ENCODE results near the gene FAM89B.

Gene FAM89B

DNA sequence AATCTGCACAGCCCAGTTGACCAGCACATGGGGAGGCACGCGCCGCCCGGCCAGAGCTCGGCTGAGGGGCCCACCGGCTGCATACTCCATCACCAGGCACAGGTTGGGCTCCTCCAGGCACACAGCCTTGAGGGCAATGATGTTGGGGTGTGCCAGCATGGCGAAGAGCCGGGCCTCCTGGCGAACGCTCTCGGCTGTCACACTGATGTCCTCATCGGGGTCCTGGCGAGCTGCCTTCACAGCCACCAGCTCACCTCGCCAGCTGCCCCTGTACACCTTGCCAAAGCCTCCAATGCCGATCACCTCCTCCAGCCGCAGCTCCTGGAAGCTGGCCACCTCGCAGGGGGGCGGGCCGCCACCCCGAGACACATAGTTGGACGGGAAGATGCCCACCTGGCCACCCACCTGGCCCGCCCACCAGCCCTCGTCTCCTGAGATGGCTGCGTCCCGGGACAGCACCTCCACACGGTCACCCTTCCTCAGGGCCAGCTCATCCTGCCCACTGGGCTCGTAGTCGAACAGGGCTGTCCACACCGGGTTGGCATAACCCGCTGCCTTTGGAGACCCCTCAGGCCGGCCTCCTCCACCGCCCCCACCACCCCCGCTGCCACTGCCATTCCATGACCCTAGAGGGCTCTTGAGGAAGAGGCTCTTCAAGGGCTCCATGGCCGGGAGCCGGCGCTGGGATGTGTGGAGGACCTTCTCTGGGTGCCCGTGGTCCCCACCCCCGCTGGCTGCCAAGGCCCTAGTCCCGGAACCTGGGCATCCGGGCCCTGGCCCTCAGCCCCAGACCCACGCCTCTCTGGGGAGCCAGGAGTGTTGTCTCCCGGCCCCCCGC is 41.0 kb downstream of the FAM89B start:
- DNase-seq: peak; percentile 31

DNA sequence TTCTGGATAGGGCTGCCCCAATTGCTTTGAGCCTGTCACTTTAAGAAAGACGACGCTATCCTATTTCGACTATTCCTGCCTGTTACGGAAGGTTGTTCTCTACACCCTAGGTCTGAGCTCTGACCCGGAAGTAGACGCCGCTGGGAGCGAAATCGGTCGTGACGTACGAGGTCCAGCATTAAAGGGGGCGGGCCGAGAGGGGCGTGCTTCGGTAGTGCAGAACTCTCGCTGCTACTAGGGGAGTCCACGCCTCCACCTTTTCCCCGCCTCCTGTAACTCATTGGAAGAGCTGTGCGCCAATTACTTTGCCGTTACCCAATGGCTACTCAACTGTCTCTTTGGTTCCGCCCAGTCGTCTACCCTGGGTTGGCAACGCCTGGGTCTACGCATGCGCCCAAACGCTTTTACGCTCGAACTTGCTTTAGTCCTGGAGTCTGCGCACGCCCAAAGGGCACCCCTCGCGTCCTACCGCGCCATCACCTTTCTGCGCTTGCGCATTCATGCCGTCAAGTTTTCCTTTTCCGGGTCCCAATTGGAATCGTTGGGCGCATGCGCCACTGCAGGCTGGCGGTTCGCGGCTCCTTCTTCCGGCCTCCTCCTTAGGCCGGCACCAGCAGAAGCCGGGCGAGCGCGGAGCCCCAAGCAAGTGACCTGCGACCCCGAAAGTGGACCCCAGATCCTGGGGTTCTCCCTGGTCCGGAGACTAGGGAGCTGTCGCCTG is 43.1 kb downstream of the FAM89B start, which contains the start of gene PCNX3:
TSS of gene PCNX3 (plus strand) at position 548 of the 721 bp plus-strand sequence. CDS start 536 bp downstream, outside the sequence.
- DNase-seq: peak; percentile 100

DNA sequence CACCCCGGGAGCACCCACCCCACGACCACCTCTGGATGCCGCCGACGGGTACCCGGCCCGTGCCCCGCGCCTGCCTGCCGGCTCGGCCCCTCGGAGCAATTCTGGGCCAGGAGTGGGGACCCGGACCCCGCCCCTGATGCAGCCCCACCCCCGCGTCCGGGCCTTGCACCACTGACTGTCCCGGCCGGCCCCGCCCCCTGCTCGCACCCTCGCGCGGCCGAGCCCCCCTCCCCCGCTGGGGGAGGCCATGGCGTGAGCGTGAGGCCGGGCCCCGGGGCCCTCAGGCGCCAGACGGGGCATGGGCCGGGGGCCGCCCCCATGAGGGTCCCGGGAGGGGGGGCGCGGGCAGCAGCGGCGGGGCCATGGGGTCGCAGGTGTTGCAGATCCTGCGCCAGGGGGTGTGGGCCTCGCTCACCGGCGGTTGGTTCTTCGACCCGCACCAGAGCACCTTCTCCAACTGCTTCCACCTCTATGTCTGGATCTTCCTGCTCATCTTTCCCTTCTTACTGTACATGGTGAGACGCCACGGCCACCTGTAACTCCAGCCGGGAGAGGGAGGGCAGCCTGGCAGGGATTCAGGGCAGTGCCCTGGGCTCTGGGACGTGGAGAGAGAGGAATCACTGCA is 43.7 kb downstream of the FAM89B start:
- peak; percentile 62 for DNase-seq

DNA sequence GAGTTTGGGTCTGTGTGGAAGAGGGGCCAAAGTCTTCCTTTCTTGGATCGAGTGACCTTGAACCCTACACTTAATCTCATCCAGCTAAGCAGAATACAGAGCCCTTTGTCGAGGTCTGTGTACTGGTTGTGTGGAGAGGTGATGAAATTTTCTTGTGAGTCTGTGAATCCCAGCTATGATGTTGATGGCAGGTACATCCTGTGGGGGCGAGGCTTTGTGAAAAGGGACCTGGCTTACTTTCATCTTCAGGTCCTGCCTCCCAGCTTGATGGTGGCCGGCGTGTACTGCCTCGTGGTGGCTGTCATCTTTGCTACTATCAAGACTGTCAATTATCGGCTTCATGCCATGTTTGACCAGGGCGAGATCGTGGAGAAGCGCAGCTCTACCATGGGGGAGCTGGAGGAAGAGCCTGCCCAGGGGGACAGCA is 44.2 kb downstream of the FAM89B start:
- no peak for DNase-seq

DNA sequence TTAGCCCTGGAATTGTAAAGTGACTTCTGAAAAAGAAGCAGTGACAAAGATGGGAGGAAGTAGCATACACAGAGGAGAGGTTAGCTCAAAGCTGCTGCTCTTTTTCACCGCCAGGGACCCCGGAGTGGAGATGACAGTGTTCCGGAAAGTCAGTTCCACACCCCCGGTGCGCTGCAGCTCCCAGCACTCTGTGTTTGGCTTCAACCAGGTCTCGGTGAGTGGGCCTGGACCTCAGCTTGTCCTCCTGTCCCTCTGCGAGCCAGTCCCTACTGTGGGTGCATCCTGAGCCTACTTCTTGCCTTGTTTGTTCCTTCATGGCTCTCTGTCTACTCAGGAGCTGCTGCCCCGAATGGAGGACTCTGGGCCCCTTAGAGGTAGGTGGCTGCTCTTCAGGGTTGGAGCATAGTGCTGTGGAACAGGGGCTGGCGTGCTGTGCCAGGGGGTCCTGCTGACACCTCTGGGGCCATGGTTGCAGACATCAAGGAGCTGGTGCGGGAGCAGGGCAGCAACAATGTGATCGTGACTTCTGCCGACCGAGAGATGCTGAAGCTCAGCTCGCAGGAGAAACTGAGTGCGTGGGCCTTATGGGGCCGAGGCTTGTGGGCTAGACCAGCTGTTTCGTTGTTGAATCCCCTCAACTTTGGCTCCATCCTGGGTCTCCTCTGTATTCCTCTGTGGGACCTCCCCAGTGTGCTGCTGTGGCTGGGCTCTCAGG is 45.0 kb downstream of the FAM89B start:
- DNase-seq: no peak

DNA sequence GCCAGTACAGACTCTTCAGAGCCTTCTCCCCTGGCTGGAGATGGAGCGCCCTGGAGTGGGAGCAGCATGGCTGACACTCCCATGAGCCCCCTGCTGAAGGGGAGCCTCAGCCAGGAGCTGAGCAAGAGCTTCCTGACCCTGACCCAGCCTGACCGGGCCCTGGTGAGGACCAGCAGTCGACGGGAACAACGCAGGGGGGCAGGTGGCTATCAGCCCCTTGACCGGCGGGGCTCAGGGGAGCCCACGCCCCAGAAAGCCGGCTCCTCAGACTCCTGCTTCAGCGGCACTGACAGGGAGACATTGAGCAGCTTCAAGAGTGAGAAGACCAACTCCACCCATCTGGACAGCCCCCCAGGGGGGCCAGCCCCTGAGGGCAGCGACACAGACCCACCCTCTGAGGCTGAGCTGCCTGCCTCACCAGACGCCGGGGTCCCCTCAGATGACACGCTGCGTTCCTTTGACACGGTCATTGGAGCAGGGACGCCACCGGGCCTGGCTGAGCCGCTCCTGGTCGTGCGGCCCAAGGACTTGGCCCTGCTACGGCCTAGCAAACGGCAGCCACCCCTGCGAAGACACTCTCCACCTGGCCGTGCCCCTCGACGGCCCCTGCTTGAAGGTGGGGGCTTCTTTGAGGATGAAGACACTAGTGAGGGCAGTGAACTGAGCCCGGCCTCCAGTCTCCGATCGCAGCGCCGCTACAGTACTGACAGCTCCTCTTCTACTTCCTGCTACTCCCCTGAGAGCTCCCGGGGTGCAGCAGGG is 45.8 kb downstream of the FAM89B start:
- DNase-seq: no peak

DNA sequence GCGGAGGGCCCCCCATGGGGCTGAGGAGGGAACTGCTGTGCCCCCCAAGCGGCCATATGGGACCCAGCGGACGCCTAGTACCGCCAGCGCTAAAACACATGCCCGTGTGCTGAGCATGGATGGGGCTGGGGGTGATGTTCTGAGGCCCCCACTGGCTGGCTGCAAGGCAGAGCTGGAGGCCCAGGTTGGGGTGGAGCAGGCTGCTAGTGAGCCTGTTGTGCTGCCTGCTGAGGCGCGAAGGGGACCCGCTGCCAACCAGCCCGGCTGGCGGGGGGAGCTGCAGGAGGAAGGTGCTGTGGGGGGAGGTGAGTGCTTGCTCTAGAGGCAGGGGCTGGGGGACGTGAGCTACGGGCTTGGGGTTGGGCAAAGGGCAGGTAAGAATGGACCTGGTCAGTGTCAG is 46.4 kb downstream of the FAM89B start:
- no peak for DNase-seq

DNA sequence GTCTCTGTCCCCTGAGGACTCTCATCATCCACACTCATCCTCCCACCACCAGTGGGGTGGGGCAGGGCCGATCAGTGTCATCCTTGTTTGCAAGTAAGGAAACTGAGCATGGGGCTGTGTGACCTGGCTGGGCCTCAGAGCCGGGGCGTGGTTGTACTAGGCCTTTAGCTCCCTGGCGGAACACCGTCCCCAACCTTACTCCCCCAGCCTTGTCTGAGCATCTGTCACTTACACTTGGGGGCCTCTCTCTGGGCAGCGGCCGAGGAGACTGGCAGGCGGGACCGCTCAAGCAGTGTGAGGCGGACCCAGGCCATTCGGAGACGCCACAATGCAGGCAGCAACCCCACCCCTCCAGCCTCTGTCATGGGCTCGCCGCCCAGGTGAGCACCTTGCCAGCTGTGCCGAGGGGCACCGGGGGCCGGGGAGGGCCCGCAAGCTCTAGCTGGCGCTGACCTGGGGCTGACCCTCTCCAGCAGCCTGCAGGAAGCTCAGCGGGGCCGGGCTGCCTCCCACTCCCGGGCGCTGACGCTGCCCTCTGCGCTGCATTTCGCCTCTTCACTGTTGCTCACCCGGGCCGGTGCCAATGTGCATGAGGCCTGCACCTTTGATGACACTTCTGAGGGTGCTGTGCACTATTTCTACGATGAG is 47.1 kb downstream of the FAM89B start:
- DNase-seq: no peak

DNA sequence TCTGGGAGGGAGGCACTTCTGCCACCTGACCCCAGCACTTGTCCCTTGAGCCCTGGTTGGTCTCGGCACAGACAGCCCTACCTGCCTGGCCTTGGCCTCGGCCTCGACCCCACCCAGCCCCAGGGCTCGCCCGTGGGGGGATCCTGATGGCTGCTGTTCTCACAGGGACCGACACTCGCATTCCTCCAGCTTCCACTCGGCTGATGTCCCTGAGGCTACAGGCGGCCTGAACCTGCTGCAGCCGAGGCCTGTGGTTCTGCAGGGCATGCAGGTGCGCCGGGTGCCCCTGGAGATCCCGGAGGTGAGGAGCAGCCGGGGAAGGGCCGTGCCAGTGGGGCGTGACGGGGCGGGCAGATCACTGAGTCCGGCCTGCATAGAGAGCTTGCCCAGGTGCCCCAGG is 48.3 kb downstream of the FAM89B start:
- DNase-seq: no peak

DNA sequence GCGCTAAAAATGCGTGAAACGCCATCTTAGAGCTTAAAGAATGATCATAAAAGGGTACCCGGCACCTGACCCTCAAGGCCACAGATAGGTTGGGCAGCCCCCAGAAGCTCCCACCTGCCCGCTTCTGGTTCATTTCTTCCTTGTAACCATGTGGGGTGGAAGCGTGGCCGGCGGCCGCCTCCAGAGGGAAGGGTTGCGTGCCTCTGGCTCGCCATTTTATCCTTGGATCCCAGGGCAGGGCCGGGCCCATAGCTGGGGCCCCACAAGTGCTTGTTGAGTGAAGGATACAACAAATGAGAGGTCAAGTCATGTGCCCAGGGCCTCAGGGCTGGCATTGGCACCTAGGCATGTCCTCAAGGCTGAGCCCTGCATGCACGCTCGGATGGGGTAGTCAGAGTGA is 49.1 kb downstream of the FAM89B start:
- DNase-seq: no peak

DNA sequence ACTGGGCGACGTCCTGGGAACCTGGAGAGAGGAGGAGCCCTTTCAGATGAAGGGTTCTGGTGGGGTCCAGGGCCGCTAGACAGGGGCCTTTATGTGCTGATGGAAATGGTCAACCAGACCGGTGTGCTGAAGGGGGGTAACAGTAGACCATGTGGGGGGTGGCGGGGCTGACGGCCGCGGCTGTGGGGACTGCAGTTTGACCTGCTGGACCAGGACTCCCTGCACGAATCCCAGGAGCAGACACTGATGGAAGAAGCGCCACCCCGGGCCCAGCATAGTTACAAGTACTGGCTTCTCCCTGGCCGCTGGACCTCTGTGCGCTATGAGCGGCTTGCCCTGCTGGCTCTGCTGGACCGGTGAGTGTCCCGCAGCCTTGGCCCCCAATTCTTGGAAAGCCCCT is 49.7 kb downstream of the FAM89B start:
- no peak for DNase-seq

DNA sequence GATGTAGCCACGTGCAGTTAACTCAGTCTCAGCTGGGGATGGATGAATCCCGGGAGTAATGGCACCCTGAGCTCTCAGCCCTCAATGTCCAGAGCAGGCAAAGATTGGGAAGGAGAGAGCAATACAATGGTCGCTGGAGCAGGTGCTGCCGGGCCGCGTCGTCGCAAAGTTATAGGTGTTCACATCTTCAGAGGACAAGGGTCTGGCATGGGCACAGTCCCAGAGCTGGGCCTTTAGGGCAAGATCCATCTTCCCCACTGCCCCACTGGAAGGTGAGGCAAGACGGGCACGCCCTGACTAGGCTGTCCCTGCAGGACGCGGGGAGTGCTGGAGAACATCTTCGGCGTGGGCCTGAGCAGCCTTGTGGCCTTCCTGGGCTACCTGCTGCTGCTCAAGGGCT is 50.8 kb downstream of the FAM89B start:
- no peak for DNase-seq

Measured in hematopoietic multipotent progenitor cell treated with erythropoietin and hydrocortisone succinate and interleukin-3 and kit ligand, for 6 days (in vitro differentiated cells).